ENCODE results near the gene KCNQ1.

KCNQ1 gene

GRCh38 chr11:2737866-2738265 is 293.1 kb downstream of the KCNQ1 start:
- no peak for DNase-seq (ENCODE audit: low spot score)

GRCh38 chr11:2738551-2739431 is 294.0 kb downstream of the KCNQ1 start:
- no peak for DNase-seq (ENCODE audit: low spot score)

GRCh38 chr11:2739531-2740274 is 294.9 kb downstream of the KCNQ1 start:
- no peak for DNase-seq (ENCODE audit: low spot score)

- no peak for DNase-seq (ENCODE audit: low spot score)
Observed at GRCh38 chr11:2740275-2740940, 295.6 kb downstream of the KCNQ1 start.

GRCh38 chr11:2741006-2741376 is 296.2 kb downstream of the KCNQ1 start:
- no peak for DNase-seq (ENCODE audit: low spot score)

GRCh38 chr11:2741377-2742131 is 296.7 kb downstream of the KCNQ1 start:
- DNase-seq (ENCODE audit: low spot score), result no peak

- no peak for DNase-seq (ENCODE audit: low spot score)
Observed at GRCh38 chr11:2742201-2742600, 297.4 kb downstream of the KCNQ1 start.

GRCh38 chr11:2742611-2743426 is 298.0 kb downstream of the KCNQ1 start:
- no peak for DNase-seq (ENCODE audit: low spot score)

- DNase-seq (ENCODE audit: low spot score), result no peak
Observed at GRCh38 chr11:2743427-2744110, 298.8 kb downstream of the KCNQ1 start.

GRCh38 chr11:2744166-2744565 is 299.4 kb downstream of the KCNQ1 start:
- no peak for DNase-seq (ENCODE audit: low spot score)

- DNase-seq (ENCODE audit: low spot score), result no peak
Observed at GRCh38 chr11:2745511-2745910, 300.7 kb downstream of the KCNQ1 start.

GRCh38 chr11:2746401-2747247 is 301.8 kb downstream of the KCNQ1 start:
- DNase-seq (ENCODE audit: low spot score), result no peak

- no peak for DNase-seq (ENCODE audit: low spot score)
Observed at GRCh38 chr11:2747248-2748027, 302.6 kb downstream of the KCNQ1 start.

- no peak for DNase-seq (ENCODE audit: low spot score)
Observed at GRCh38 chr11:2748061-2748813, 303.4 kb downstream of the KCNQ1 start.

- DNase-seq (ENCODE audit: low spot score), result no peak
Observed at GRCh38 chr11:2748814-2749554, 304.2 kb downstream of the KCNQ1 start.

GRCh38 chr11:2750101-2750681 is 305.4 kb downstream of the KCNQ1 start:
- no peak for DNase-seq (ENCODE audit: low spot score)

Data from NAMALWA (cell line).